IPS-15b (cell line): ENCODE measurements around the gene ZZZ3.
"Not testable (repeated sequence)": the region's sequence is repeated elsewhere in the genome, so short reads cannot be mapped to it uniquely, and the experiment has no call there.

Experiments
- H3K27me3 ChIP-seq: one replicate; pipeline ENCODE4 v1.6.1; 2013; ENCODE audit warnings: low read length; ENCODE audit not compliant: control insufficient read depth, insufficient read depth
- H3K36me3 ChIP-seq: one replicate; pipeline ENCODE4 v1.6.1; 2013; ENCODE audit warnings: low read length; ENCODE audit not compliant: control insufficient read depth, insufficient read depth
- H3K4me1 ChIP-seq: one replicate; pipeline ENCODE4 v1.6.1; 2013; ENCODE audit warnings: mild to moderate bottlenecking, low read length; ENCODE audit not compliant: control insufficient read depth, insufficient read depth
- H3K4me3 ChIP-seq: one replicate; pipeline ENCODE4 v1.5.1; 2013; ENCODE audit warnings: low read depth, low read length
- H3K9ac ChIP-seq: one replicate; pipeline ENCODE4 v1.6.1; 2013; ENCODE audit warnings: low read depth, mild to moderate bottlenecking, low read length
- H3K9me3 ChIP-seq: one replicate; pipeline ENCODE4 v1.6.1; 2013; ENCODE audit warnings: mild to moderate bottlenecking, low read length; ENCODE audit not compliant: control insufficient read depth, insufficient read depth

ZZZ3 gene

DNA sequence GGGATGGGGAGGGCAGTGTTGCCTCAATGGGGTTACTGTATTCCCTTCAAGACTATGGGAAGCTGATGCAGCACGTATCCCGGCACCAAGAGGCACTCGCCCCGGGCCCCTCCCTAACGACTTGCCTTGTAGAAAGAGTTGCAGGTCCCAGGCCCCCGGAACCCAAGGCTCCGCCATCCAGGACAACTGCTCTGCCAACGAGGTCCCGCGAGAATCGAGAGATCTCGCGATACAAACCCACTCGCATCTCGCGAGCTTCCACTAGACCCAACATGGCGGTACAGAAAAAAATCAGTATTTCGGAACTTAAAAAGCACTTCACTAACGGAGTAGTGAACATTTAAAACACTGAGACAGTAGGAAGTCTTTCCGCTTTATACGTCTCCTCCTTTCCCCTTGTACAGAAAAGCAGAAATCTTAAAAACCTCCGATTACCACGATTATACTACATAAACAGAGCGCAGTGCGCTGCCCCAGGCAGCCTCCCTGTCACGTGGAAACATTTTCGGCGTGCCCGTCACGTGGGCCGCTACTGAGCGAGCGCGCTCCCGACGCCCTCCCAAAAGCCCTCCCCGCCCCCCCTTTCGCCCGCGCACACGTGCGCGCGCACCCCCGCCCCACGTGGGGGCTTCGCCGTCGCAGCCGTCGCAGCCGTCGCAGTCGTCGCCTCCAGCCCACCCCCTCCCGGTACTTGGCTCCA, at the start of gene ZZZ3:
ZZZ3 (minus strand) TSS at position 199 of the 700 bp plus-strand sequence. CDS start 49,304 bp downstream, outside the sequence.
- Histone ChIP-seq H3K4me1 (no peaks in the 10 kb centered on the region), H3K36me3 (no peaks in the 10 kb centered on the region), H3K9me3 (no peaks in the 10 kb centered on the region), H3K27me3 (no peaks in the 10 kb centered on the region), H3K9ac (peak within 1 kb of the TSS; percentile 99), H3K4me3 (peak within 1 kb of the TSS; percentile 91)

DNA sequence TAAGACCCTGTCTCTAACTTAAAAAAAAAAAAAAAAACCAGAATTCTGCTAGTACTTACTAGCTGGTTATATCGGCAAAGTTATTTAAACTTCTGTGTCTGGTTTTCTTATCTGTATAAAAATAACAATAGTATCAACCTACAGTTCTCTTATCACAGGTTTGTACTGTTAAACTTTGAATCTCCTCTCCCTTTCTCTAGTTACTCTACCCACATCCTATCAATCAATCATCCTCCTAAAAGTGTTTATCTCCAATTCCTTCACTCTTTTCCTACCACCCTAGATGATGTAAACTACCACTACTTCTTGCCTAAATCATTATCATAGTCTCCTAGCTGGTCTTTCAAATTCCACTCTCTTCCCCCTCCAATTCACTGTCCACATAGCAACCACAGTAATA, 49.6 kb upstream of the ZZZ3 start:
- Histone ChIP-seq H3K9ac (no peak overlapping the region), H3K27me3 (no peaks in the 10 kb centered on the region), H3K9me3 (no peaks in the 10 kb centered on the region), H3K4me3 (no peak overlapping the region), H3K4me1 (no peaks in the 10 kb centered on the region), H3K36me3 (no peaks in the 10 kb centered on the region)

DNA sequence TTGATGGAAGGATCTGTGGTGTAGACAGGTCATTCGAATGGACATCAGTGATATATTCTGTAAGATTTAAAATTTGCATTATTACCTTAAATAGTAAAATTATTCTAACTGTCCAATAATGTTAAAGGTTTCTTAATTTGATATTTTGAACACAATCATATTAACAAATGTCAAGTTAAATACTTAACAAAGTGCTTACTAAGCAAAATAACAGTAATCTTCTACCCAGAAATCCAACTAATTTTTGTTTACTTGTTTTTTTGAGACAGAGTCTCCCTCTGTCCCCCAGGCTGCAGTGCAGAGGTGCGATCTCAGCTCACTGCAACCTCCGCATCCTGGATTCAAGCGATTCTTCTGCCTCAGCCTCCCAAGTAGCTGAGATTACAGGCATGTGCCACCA, 43.2 kb upstream of the ZZZ3 start:
- H3K4me3 ChIP-seq = no peak overlapping the region
- H3K27me3 ChIP-seq = no peaks in the 10 kb centered on the region
- no peaks in the 10 kb centered on the region for H3K9me3 ChIP-seq
- H3K36me3 ChIP-seq = no peaks in the 10 kb centered on the region
- H3K4me1 ChIP-seq = no peaks in the 10 kb centered on the region
- no peak overlapping the region for H3K9ac ChIP-seq

DNA sequence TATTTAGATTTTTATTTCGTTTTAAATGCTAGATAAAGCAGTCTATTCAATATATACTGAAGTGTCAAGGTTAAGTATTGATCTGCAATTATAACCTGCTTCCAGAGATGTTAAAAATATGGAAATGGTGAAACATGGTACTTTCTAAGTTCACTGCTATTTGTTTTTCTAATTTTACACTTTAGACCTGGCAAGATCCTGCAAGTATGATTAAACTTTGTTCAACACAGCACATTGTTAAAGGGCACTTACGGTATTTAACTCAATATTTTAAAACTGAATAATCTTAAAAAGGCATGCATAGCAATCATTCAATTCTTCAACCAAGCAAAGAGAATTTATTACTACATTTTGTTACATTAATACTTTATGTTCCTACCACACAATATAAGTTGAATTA, 35.7 kb upstream of the ZZZ3 start:
- no peaks in the 10 kb centered on the region for H3K27me3 ChIP-seq
- peaks cover 4% of the 10 kb centered on the region for H3K36me3 ChIP-seq
- H3K4me1 ChIP-seq = no peaks in the 10 kb centered on the region
- no peak overlapping the region for H3K4me3 ChIP-seq
- H3K9ac ChIP-seq = no peak overlapping the region
- no peaks in the 10 kb centered on the region for H3K9me3 ChIP-seq

DNA sequence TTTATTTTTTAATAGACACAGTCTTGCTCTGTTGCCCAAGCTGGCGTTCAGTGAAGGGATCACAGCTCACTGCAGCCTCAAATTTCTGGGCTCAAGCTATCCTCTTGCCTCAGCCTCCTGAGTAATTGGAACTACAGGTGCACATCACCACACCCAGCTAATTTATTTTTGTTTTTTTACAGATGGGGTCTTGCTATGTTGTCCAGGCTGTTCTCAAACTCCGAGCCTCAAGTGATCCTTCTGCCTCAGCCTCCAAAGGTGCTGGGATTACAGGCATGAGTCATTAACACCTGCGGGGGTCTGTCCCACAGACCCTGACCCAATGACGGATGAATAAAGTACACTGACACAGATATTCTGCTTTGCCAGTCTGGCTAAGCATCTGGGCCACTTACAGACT, 33.6 kb upstream of the ZZZ3 start:
- no peaks in the 10 kb centered on the region for H3K27me3 ChIP-seq
- H3K9ac ChIP-seq = no peak overlapping the region
- H3K4me1 ChIP-seq = no peaks in the 10 kb centered on the region
- H3K4me3 ChIP-seq = no peak overlapping the region
- H3K36me3 ChIP-seq = peaks cover 4% of the 10 kb centered on the region
- H3K9me3 ChIP-seq = no peaks in the 10 kb centered on the region

DNA sequence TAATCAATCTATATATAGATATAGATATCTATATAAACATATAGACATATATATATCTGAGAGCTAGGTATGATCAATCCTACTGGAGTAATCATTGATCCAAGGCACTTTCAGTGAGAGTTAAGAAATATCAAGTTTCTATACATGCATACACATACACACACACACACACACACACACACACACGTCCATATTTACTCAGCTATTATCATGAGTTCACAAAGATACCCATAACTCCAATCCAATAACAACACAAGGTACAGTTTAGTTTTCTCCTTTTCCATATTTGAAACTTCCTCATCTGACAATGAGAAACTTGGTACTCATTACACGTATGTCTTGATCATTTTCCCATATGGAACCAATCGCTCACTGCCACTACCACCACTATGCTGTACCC, 27.3 kb upstream of the ZZZ3 start:
- no peak overlapping the region for H3K9ac ChIP-seq
- H3K4me1 ChIP-seq = no peaks in the 10 kb centered on the region
- H3K9me3 ChIP-seq = no peaks in the 10 kb centered on the region
- peaks cover 4% of the 10 kb centered on the region for H3K36me3 ChIP-seq
- H3K4me3 ChIP-seq = no peak overlapping the region
- H3K27me3 ChIP-seq = no peaks in the 10 kb centered on the region

DNA sequence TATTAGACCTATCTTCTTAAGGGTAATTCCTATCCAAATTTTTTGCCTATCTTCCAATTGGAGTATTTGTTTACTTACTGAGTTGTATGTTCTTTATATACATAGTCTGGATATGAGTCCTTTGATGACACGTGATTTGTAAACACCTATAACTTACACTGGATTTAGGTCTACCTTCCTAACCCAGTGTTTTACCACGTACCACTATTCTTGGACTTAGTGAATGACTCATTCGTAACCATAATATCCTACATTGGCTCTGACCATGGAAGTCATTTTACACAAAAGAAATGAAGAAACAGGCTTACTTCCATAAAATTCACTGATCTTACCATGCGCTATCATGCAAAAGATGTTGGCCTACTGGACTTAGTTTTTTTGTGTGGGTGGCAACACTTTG, 23.9 kb upstream of the ZZZ3 start:
- Histone ChIP-seq H3K27me3 (no peaks in the 10 kb centered on the region), H3K9me3 (no peaks in the 10 kb centered on the region), H3K4me1 (no peaks in the 10 kb centered on the region), H3K36me3 (peaks cover 4% of the 10 kb centered on the region), H3K9ac (no peak overlapping the region), H3K4me3 (no peak overlapping the region)

DNA sequence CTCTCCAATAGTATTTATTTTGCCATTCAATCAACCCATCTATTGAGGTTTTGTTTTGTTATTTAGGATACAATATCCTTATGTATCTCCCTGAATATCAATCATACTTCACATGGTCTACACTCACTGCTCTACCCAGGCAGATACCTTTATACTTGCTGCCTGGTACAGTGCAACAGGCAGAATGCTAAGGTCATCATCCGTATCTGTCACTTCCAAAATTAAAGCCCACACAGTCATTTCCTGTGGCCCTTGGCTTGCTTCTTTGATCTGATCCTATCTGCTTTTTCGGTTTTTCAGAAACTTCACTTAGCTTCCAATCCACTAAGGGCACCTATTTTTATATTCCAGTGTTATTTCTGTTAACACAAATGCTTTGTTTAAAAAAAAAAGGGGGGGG, 22.3 kb upstream of the ZZZ3 start:
- Histone ChIP-seq H3K4me1 (no peaks in the 10 kb centered on the region), H3K9ac (no peak overlapping the region), H3K36me3 (peaks cover 4% of the 10 kb centered on the region), H3K27me3 (no peaks in the 10 kb centered on the region), H3K4me3 (no peak overlapping the region), H3K9me3 (no peaks in the 10 kb centered on the region)

DNA sequence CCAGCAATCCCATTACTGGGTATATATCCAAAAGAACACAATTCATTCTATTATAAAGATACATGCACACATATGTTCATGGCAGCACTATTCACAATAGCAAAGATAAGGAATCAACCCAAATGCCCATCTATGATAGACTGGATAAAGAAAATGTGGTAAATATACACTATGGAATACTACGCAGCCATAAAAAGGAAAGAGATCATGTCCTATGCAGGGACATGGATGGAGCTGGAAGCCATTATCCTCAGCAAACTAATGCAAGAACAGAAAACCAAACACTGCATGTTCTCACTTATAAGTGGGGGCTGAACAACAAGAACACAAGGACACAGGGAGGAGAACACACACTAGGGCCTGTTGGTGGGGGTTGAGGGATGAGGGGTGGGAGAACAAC, 17.2 kb upstream of the ZZZ3 start:
- H3K27me3 ChIP-seq, H3K4me1 ChIP-seq, H3K36me3 ChIP-seq, H3K9ac ChIP-seq, H3K9me3 ChIP-seq, H3K4me3 ChIP-seq: not testable (repeated sequence)

DNA sequence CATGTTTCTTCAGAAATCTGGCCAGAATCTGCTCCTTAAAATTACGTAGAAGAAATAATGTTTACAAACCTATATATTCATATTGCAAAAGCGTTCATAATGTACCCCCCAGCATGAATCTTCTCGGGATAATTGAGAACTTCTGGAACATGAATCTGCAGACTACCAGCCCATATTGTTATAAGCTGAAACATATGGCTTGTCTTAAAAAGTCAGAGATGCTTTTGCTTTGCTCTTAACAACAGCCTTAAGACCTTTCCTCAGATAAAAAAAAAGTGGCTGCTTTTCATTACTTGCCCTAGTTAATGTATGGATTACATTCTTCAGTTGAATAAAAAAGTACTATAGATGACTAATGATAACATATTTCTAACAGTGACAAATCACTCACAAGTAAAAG, 15.0 kb upstream of the ZZZ3 start:
- Histone ChIP-seq H3K9ac (no peak overlapping the region), H3K9me3 (no peaks in the 10 kb centered on the region), H3K4me1 (no peaks in the 10 kb centered on the region), H3K27me3 (no peaks in the 10 kb centered on the region), H3K36me3 (no peaks in the 10 kb centered on the region), H3K4me3 (no peak overlapping the region)

DNA sequence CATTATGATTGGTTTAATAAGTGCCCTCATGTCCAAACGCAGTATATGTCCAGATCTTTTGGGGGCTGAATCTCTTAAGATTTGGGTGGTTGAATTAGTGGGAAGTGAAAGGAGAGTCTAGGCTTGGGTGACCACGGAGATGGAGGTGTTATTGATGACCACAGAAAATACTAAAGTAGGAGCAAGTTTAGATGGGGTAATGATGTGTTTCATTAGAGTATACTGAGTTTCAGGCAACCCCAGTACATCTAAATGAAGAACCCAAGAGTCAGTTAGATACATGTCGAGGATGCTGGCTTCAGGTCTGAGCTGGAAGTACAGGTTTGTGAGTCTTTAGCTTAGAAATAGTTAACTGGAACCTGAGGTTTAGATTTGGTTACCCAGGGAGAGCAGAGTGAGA, 6.5 kb upstream of the ZZZ3 start:
- no peaks in the 10 kb centered on the region for H3K9me3 ChIP-seq
- no peak overlapping the region for H3K9ac ChIP-seq
- H3K4me3 ChIP-seq = no peak overlapping the region

DNA sequence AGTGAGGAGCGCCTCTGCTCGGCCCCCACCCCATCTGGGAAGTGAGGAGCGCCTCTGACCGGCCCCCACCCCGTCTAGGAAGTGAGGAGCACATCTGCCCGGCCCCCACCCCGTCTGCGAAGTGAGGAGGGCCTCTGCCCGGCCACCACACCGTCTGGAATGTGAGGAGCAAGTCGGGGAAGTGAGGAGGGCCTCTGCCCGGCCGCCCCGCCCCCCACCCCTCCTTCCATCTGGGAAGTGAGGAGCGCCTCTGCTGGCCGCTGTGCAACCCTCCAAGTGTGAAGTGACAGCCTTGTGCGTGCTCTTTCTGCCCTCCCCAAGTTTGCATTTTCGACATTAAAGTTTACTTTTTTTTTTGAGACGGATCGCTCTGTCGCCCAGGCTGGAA, 5.1 kb upstream of the ZZZ3 start:
- peak overlapping the region; percentile 35 for H3K4me3 ChIP-seq
- no peak overlapping the region for H3K9ac ChIP-seq
- H3K27me3 ChIP-seq = no peaks in the 10 kb centered on the region
- H3K36me3 ChIP-seq = no peaks in the 10 kb centered on the region
- H3K9me3 ChIP-seq = no peaks in the 10 kb centered on the region
- H3K4me1 ChIP-seq = no peaks in the 10 kb centered on the region

More for the DNA sequence above, 6.5 kb upstream of the ZZZ3 start:
- Histone ChIP-seq H3K36me3 (no peaks in the 10 kb centered on the region), H3K27me3 (no peaks in the 10 kb centered on the region), H3K4me1 (no peaks in the 10 kb centered on the region)
